ENCODE results near the gene FOXI1. TPM values are rescaled to one million over a fixed set of nuclear protein-coding genes. Genes with fewer than 3 reads are reported as not detected.

The FOXI1 gene
- total RNA-seq, 4 donors from 2014 or later = not detected

DNA sequence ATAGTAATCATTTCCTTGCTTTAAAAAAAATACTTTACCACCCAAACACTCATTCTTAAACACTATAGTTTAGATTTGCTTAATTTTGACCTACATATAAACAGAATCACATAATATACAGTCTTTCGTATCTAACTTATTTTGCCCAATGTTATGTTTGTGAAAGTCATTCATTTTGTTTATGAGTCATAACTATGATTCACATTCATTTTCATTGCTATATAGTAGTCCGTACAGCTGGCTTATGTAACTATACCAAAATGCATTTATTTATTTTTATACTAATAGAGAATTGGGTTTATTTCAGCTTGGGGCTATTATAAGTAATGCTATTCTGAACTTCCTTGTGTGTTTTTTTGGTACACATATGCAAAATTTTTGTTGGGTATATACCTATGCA is 33.9 kb upstream of the FOXI1 start:
- in situ Hi-C loops (cut with MboI; ENCODE audit: low sequenced_read_pairs in 4 of 4) (no loop called here), intact Hi-C loops (cut with DNase I; ENCODE audit: low total_unique reads) (no loop called here)
- Histone ChIP-seq H3K9me3 (no peaks in the 10 kb centered on the region), H3K36me3 (no peaks in the 10 kb centered on the region), H3K4me3 (no peak overlapping the region), H3K4me1 (no peaks in the 10 kb centered on the region), H3K27me3 (no peaks in the 10 kb centered on the region), H3K27ac (no peak overlapping the region)
- ATAC-seq (no peak), DNase-seq (no peak)
- TF ChIP-seq, protein P1, sequence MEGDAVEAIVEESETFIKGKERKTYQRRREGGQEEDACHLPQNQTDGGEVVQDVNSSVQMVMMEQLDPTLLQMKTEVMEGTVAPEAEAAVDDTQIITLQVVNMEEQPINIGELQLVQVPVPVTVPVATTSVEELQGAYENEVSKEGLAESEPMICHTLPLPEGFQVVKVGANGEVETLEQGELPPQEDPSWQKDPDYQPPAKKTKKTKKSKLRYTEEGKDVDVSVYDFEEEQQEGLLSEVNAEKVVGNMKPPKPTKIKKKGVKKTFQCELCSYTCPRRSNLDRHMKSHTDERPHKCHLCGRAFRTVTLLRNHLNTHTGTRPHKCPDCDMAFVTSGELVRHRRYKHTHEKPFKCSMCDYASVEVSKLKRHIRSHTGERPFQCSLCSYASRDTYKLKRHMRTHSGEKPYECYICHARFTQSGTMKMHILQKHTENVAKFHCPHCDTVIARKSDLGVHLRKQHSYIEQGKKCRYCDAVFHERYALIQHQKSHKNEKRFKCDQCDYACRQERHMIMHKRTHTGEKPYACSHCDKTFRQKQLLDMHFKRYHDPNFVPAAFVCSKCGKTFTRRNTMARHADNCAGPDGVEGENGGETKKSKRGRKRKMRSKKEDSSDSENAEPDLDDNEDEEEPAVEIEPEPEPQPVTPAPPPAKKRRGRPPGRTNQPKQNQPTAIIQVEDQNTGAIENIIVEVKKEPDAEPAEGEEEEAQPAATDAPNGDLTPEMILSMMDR (IDR thresholded peaks at IDR 0.05 in 4 of 5, conservative IDR thresholded peaks at IDR 0.05 in 1 of 5) = no peak
- TF ChIP-seq POLR2A (IDR thresholded peaks at IDR 0.05) = no peak

DNA sequence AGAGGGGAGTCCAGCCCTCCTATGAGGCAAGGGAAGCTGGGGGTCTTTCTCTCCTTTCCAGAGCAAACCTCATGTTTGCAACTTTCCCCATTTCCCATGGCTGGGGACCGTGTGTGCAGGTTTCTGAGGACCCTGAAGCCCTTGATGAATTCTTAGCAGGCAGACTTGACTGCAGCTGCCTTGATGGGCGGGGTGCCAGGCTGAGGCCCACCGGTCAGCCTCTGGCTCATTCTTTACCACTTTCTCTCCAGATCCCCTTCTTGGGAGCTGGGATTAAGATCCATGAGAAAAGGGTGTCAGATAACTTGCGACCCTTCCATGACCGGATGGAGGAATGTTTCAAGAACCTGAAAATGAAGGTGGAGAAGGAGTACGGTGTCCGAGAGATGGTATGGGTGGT is 30.0 kb upstream of the FOXI1 start:
- DNase-seq (no peak), ATAC-seq (no peak)
- Histone ChIP-seq H3K4me1 (no peaks in the 10 kb centered on the region), H3K4me3 (no peak overlapping the region), H3K9me3 (no peaks in the 10 kb centered on the region), H3K36me3 (no peaks in the 10 kb centered on the region), H3K27ac (no peak overlapping the region), H3K27me3 (no peaks in the 10 kb centered on the region)
- intact Hi-C loops (cut with DNase I; ENCODE audit: low total_unique reads) = no loop called here
- TF ChIP-seq, protein P1 (IDR thresholded peaks at IDR 0.05 in 4 of 5, conservative IDR thresholded peaks at IDR 0.05 in 1 of 5) = no peak
- TF ChIP-seq POLR2A (IDR thresholded peaks at IDR 0.05) = no peak
- in situ Hi-C loops (cut with MboI; ENCODE audit: low sequenced_read_pairs in 4 of 4) = no loop called here

DNA sequence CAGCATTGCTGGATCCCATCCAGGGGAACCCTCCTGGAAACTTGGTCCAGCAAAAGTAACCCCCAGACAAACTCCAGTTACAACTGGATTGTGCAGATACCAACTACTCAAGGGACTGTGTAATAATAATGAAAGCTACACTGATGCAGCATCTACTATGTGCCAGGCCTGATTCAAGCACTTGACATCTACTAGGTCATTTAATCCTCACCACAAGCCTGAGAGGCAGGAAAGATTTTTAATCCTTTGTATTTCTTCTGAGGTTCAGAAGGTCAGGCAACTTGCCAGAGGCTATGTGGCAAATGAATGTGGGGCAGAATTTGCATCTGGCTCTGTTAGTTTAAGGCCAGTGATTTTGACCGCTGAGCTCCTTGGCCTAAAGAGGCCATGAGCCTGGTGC is 29.5 kb upstream of the FOXI1 start:
- in situ Hi-C loops (cut with MboI; ENCODE audit: low sequenced_read_pairs in 4 of 4) = no loop called here
- no peaks in the 10 kb centered on the region for H3K36me3 ChIP-seq
- intact Hi-C loops (cut with DNase I; ENCODE audit: low total_unique reads) = no loop called here

DNA sequence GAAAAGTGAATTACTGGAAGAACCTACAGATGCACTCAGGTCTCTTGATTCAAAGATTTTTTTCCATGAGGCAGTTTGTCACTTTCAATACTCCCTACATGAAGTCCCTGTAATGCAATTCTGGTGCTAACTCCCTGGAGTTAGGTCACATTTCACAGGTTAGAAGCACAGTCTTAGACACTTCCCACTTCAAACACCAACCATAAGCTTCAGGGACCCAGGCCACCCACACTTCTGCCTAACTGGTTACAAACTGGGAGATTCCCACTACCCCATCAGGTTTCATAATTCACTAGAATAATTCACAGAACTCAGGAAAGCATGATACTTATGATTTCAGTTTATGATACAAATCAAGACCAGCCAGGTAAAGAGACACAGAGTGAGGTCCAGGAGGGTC is 29.0 kb upstream of the FOXI1 start:
- intact Hi-C loops (cut with DNase I; ENCODE audit: low total_unique reads) (no loop called here), in situ Hi-C loops (cut with MboI; ENCODE audit: low sequenced_read_pairs in 4 of 4) (no loop called here)
- Histone ChIP-seq H3K4me1 (no peaks in the 10 kb centered on the region), H3K27me3 (no peaks in the 10 kb centered on the region), H3K9me3 (no peaks in the 10 kb centered on the region), H3K4me3 (no peak overlapping the region), H3K36me3 (no peaks in the 10 kb centered on the region), H3K27ac (no peak overlapping the region)
- TF ChIP-seq POLR2A (IDR thresholded peaks at IDR 0.05) = no peak
- TF ChIP-seq, protein P1 (IDR thresholded peaks at IDR 0.05 in 4 of 5, conservative IDR thresholded peaks at IDR 0.05 in 1 of 5) = no peak
- no peak for DNase-seq
- ATAC-seq = no peak

More for the DNA sequence above, 29.5 kb upstream of the FOXI1 start:
- DNase-seq (no peak), ATAC-seq (no peak)
- Histone ChIP-seq H3K4me1 (no peaks in the 10 kb centered on the region), H3K27ac (no peak overlapping the region), H3K9me3 (no peaks in the 10 kb centered on the region), H3K27me3 (no peaks in the 10 kb centered on the region), H3K4me3 (no peak overlapping the region)
- TF ChIP-seq, protein P1 (IDR thresholded peaks at IDR 0.05 in 4 of 5, conservative IDR thresholded peaks at IDR 0.05 in 1 of 5) = no peak
- no peak for TF ChIP-seq POLR2A (IDR thresholded peaks at IDR 0.05)

DNA sequence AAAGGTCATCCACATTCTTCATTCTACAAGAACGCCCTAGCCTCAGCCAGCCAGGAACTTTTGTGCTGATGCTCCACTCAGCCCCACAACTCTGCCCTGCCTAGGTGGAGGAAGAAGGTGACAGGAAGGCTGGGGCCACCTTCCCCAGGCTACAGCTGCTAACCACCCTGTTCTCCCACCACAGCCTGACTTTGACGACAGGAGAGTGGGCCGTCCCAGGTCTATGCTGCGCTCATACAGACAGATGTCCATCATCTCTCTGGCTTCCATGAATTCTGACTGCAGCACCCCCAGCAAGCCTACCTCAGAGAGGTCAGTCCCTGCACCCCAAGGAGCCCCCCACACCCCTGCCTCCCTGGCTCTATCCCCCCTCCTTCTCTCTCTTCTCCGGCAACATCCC is 28.2 kb upstream of the FOXI1 start:
- H3K27ac ChIP-seq = no peak overlapping the region
- H3K36me3 ChIP-seq = no peaks in the 10 kb centered on the region
- TF ChIP-seq POLR2A (IDR thresholded peaks at IDR 0.05) = no peak
- TF ChIP-seq, protein P1 (IDR thresholded peaks at IDR 0.05 in 4 of 5, conservative IDR thresholded peaks at IDR 0.05 in 1 of 5) = no peak
- ATAC-seq = no peak
- DNase-seq = no peak
- in situ Hi-C loops (cut with MboI; ENCODE audit: low sequenced_read_pairs in 4 of 4) (no loop called here), intact Hi-C loops (cut with DNase I; ENCODE audit: low total_unique reads) (no loop called here)
- H3K27me3 ChIP-seq = no peaks in the 10 kb centered on the region
- no peaks in the 10 kb centered on the region for H3K9me3 ChIP-seq
- H3K4me3 ChIP-seq = no peak overlapping the region
- no peaks in the 10 kb centered on the region for H3K4me1 ChIP-seq
